Upper lobe of right lung (tissue), 1 donor: Measurements from ENCODE around the gene PPP4R3B. TPM values are rescaled to one million over a fixed set of nuclear protein-coding genes. Genes with fewer than 3 reads are reported as not detected.
"Not testable (repeated sequence)": the region's sequence is repeated elsewhere in the genome, so short reads cannot be mapped to it uniquely, and the experiment has no call there.

Experiments used
- ATAC-seq: fragments of 200-7000 bp; cut with Tn5 transposase; one replicate; pipeline ENCODE4 v1.9.1; 2020; ENCODE audit warnings: mild to moderate bottlenecking, moderate library complexity
- DNase-seq: peaks from one replicate; pipeline ENCODE4 v3.0.0-alpha.2; 2020
- H3K27ac ChIP-seq: fragments of 200-600 bp; one replicate; pipeline ENCODE4 v1.8.0; 2022
- H3K27me3 ChIP-seq: fragments of 200-600 bp; one replicate; pipeline ENCODE4 v1.8.0; 2022; ENCODE audit warnings: mild to moderate bottlenecking
- H3K36me3 ChIP-seq: fragments of 200-600 bp; one replicate; pipeline ENCODE4 v1.8.0; 2022
- H3K4me1 ChIP-seq: fragments of 200-600 bp; one replicate; pipeline ENCODE4 v1.8.0; 2022
- H3K4me3 ChIP-seq: fragments of 200-600 bp; one replicate; pipeline ENCODE4 v1.8.0; 2022; ENCODE audit warnings: mild to moderate bottlenecking
- H3K9me3 ChIP-seq: fragments of 200-600 bp; one replicate; pipeline ENCODE4 v1.8.0; 2022
- CTCF ChIP-seq: fragments of 200-600 bp; IDR thresholded peaks from one replicate; pipeline ENCODE4 v1.8.0; 2022; ENCODE audit warnings: antibody characterized with exemption
- intact Hi-C: fragments of 100-400 bp; cut with DNase I; formaldehyde crosslinking; loops from one replicate; pipeline ENCODE4 v1.11.0; 2022
- total RNA-seq: library from RNA; stranded (reverse); fragmentation: NEBNext Ultra II Directional; extraction: Animal tissue kit (Norgen Biotek cat#: 25700); gene quantifications from one replicate; pipeline ENCODE4 v1.2.1, GENCODE V29; 2021
- donor health status: DM: no; HTN: yes; CAD: no; lungs with severe emphysema.

The PPP4R3B gene
- total RNA-seq, 1 donor from 2014 or later, result 65.5 TPM

GRCh38 chr2:55592130-55592529 is 25.3 kb downstream of the PPP4R3B start:
- Histone ChIP-seq H3K36me3 (peaks cover 24% of the 10 kb centered on the region), H3K4me1 (no peaks in the 10 kb centered on the region), H3K9me3 (no peaks in the 10 kb centered on the region), H3K4me3 (no peak overlapping the region), H3K27ac (no peak overlapping the region), H3K27me3 (no peaks in the 10 kb centered on the region)
- intact Hi-C loops, result no loop called here
- DNase-seq, result no peak
- ATAC-seq, result no peak
- no peak for TF ChIP-seq CTCF

GRCh38 chr2:55590810-55591440 is 26.5 kb downstream of the PPP4R3B start:
- Histone ChIP-seq H3K4me3 (no peak overlapping the region), H3K27me3 (no peaks in the 10 kb centered on the region), H3K27ac (no peak overlapping the region), H3K4me1 (no peaks in the 10 kb centered on the region), H3K9me3 (no peaks in the 10 kb centered on the region), H3K36me3 (peaks cover 27% of the 10 kb centered on the region)
- intact Hi-C loops, result no loop called here
- DNase-seq, result no peak
- ATAC-seq, result no peak
- no peak for TF ChIP-seq CTCF

DNA sequence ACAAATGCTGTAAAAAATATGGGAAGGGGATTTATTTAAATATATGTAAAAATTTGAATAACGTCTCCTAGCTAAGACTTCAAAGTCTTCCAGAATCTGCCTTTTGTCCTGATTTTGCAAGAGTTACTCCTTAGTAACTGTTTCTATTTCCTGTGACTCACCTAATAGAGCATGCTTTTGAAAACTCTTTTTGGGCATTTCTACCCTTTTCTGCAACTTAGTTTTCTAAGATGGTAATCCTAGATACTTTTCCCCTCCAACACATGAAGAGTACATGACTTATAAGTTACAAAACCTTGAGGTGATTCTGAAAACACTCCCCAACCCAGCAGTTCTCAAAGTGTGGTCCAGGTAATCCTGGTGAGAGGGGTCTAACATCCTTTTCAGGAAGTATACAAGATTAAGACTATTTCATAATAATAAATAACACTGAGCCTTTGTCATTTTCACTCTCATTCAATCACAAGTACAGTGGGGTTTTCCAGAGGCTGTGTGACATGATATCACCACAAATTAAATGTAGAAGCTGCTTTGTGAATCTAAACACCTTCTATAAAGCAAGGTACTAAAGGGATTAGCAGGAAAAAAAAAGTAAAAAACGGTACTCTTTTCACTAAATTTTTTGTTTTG is 31.9 kb downstream of the PPP4R3B start:
- no peak for ATAC-seq
- intact Hi-C loops, result no loop called here

GRCh38 chr2:55581874-55582547 is 35.4 kb downstream of the PPP4R3B start:
- ATAC-seq (no peak), DNase-seq (no peak)
- no peak overlapping the region for H3K27ac ChIP-seq
- no peak overlapping the region for H3K4me3 ChIP-seq
- H3K36me3 ChIP-seq, result peaks cover 70% of the 10 kb centered on the region
- H3K4me1 ChIP-seq, result no peaks in the 10 kb centered on the region
- H3K27me3 ChIP-seq, result no peaks in the 10 kb centered on the region
- no peak for TF ChIP-seq CTCF
- H3K9me3 ChIP-seq, result no peaks in the 10 kb centered on the region
- intact Hi-C loops, result no loop called here

More for the DNA sequence above, 31.9 kb downstream of the PPP4R3B start:
- Histone ChIP-seq H3K27me3 (no peaks in the 10 kb centered on the region), H3K27ac (no peak overlapping the region), H3K36me3 (peaks cover 54% of the 10 kb centered on the region), H3K4me1 (no peaks in the 10 kb centered on the region), H3K9me3 (no peaks in the 10 kb centered on the region), H3K4me3 (no peak overlapping the region)
- DNase-seq, result no peak
- no peak for TF ChIP-seq CTCF

DNA sequence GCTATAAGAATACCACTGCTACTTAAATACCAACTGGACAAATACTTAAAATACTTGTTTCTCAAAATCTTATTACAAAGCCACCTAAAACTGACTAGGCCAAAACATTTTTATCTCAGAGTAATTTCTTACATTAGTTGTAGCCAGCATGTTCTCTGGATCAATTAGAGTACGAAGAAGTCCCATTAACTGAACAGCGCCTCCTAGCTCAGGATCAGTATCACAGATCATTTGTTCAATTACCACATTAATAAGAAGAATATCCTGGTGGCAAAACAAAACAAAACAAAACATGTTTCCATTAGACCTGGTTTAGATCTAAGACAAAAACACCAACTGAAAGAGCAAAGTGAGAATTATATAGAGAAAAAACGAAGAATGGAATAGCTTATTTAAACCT is 36.0 kb downstream of the PPP4R3B start:
- Histone ChIP-seq H3K9me3 (no peaks in the 10 kb centered on the region), H3K4me1 (no peaks in the 10 kb centered on the region), H3K4me3 (no peak overlapping the region), H3K27me3 (no peaks in the 10 kb centered on the region), H3K27ac (no peak overlapping the region), H3K36me3 (peaks cover 71% of the 10 kb centered on the region)
- DNase-seq (no peak), ATAC-seq (no peak)
- peak; percentile 11 for TF ChIP-seq CTCF
- intact Hi-C loops, result no loop called here

GRCh38 chr2:55569002-55569401 is 48.4 kb downstream of the PPP4R3B start:
- H3K36me3 ChIP-seq, result peaks cover 80% of the 10 kb centered on the region
- H3K4me1 ChIP-seq, H3K27me3 ChIP-seq, ATAC-seq, H3K9me3 ChIP-seq, DNase-seq, H3K27ac ChIP-seq, H3K4me3 ChIP-seq, intact Hi-C loops: not testable (repeated sequence)
